H9 (cell line): ENCODE measurements around the gene SH3GL3. TPM values are rescaled to one million over a fixed set of nuclear protein-coding genes. Genes with fewer than 3 reads are reported as not detected.

Experiments used
- DNase-seq: peaks from one replicate; pipeline ENCODE4 v3.0.0-alpha.2; 2017
- H2AFZ ChIP-seq: one replicate; pipeline ENCODE4 v1.6.1; 2013; ENCODE audit warnings: mild to moderate bottlenecking, low read length, control low read depth, moderate library complexity
- H2AK5ac ChIP-seq: 2 replicates; pipeline ENCODE4 v1.6.1; 2013; ENCODE audit warnings: low read length, control low read depth, mixed read lengths; ENCODE audit not compliant: insufficient read length
- H2BK120ac ChIP-seq: one replicate; pipeline ENCODE4 v1.6.1; 2013; ENCODE audit warnings: low read depth, mild to moderate bottlenecking, low read length, control low read depth, inconsistent platforms; ENCODE audit not compliant: poor library complexity, severe bottlenecking
- H2BK12ac ChIP-seq: 2 replicates; pipeline ENCODE4 v1.6.1; 2013; ENCODE audit warnings: low read length, control low read depth, mixed read lengths, low read depth; ENCODE audit not compliant: insufficient read length
- H2BK15ac ChIP-seq: 2 replicates; pipeline ENCODE4 v1.6.1; 2013; ENCODE audit warnings: low read depth, low read length, control low read depth
- H2BK20ac ChIP-seq: one replicate; pipeline ENCODE4 v1.6.1; 2013; ENCODE audit warnings: low read depth, mild to moderate bottlenecking, low read length, control low read depth, inconsistent platforms; ENCODE audit not compliant: poor library complexity, severe bottlenecking
- H2BK5ac ChIP-seq: 2 replicates; pipeline ENCODE4 v1.6.1; 2013; ENCODE audit warnings: low read length, control low read depth, mixed read lengths; ENCODE audit not compliant: insufficient read length
- H3K14ac ChIP-seq: 2 replicates; pipeline ENCODE4 v1.6.1; 2013; ENCODE audit warnings: low read length, control low read depth; ENCODE audit not compliant: insufficient read depth
- H3K18ac ChIP-seq: 2 replicates; pipeline ENCODE4 v1.6.1; 2013; ENCODE audit warnings: low read depth, mild to moderate bottlenecking, mixed read lengths, low read length, control low read depth; ENCODE audit not compliant: insufficient read length
- H3K23ac ChIP-seq: 2 replicates; pipeline ENCODE4 v1.6.1; 2013; ENCODE audit warnings: low read length, control low read depth, mixed read lengths, low read depth; ENCODE audit not compliant: insufficient read length
- H3K23me2 ChIP-seq: 2 replicates; pipeline ENCODE4 v1.6.1; 2013; ENCODE audit warnings: low read depth, mild to moderate bottlenecking, mixed read lengths, low read length, control low read depth; ENCODE audit not compliant: insufficient read length, poor library complexity, severe bottlenecking
- H3K27ac ChIP-seq: 2 replicates; pipeline ENCODE4 v1.5.1; 2013; ENCODE audit warnings: low read length, control low read depth, mixed read lengths, low read depth; ENCODE audit not compliant: insufficient read length
- H3K27me3 ChIP-seq: 2 replicates; pipeline ENCODE4 v1.6.1; 2013; ENCODE audit warnings: low read length, control low read depth, inconsistent platforms; ENCODE audit not compliant: insufficient read depth
- H3K4ac ChIP-seq: 2 replicates; pipeline ENCODE4 v1.6.1; 2013; ENCODE audit warnings: low read depth, mild to moderate bottlenecking, control low read depth, inconsistent platforms, low read length, moderate library complexity
- H3K4me1 ChIP-seq: 2 replicates; pipeline ENCODE4 v1.6.1; 2013; ENCODE audit warnings: low read length, control low read depth, inconsistent platforms; ENCODE audit not compliant: insufficient read depth
- H3K4me2 ChIP-seq: 2 replicates; pipeline ENCODE4 v1.6.1; 2013; ENCODE audit warnings: low read length, control low read depth, mixed read lengths; ENCODE audit not compliant: insufficient read length, insufficient read depth
- H3K56ac ChIP-seq: 2 replicates; pipeline ENCODE4 v1.6.1; 2013; ENCODE audit warnings: low read depth, mild to moderate bottlenecking, mixed read lengths, low read length, control low read depth; ENCODE audit not compliant: insufficient read length
- H3K79me1 ChIP-seq: 2 replicates; pipeline ENCODE4 v1.6.1; 2013; ENCODE audit warnings: low read depth, mild to moderate bottlenecking, moderate library complexity, low read length, control low read depth, inconsistent platforms; ENCODE audit not compliant: insufficient read depth, poor library complexity, severe bottlenecking
- H3K79me2 ChIP-seq: 2 replicates; pipeline ENCODE4 v1.6.1; 2013; ENCODE audit warnings: low read length, control low read depth, inconsistent platforms; ENCODE audit not compliant: insufficient read depth
- H3K9ac ChIP-seq: 2 replicates; pipeline ENCODE4 v1.6.1; 2013; ENCODE audit warnings: low read length, control low read depth, mixed read lengths; ENCODE audit not compliant: insufficient read length; ENCODE audit errors: extremely low read depth
- H3K9me3 ChIP-seq: one replicate; pipeline ENCODE4 v1.6.1; 2013; ENCODE audit warnings: low read depth, low read length, inconsistent platforms; ENCODE audit not compliant: control insufficient read depth
- H3T11ph ChIP-seq: one replicate; pipeline ENCODE4 v1.6.1; 2013; ENCODE audit warnings: mild to moderate bottlenecking, low read length, control low read depth, inconsistent platforms
- H4K20me1 ChIP-seq: one replicate; pipeline ENCODE4 v1.6.1; 2013; ENCODE audit not compliant: control insufficient read depth, insufficient read length, insufficient read depth
- H4K5ac ChIP-seq: 2 replicates; pipeline ENCODE4 v1.6.1; 2013; ENCODE audit warnings: low read depth, mild to moderate bottlenecking, mixed read lengths, low read length, control low read depth; ENCODE audit not compliant: insufficient read length
- H4K8ac ChIP-seq: replicated peaks from 2 replicates; pipeline ENCODE4 v1.6.1; 2013; ENCODE audit warnings: low read length, control low read depth, mixed read lengths, low read depth; ENCODE audit not compliant: insufficient read length
- H4K91ac ChIP-seq: 2 replicates; pipeline ENCODE4 v1.6.1; 2013; ENCODE audit warnings: low read depth, mild to moderate bottlenecking, moderate library complexity, mixed read lengths, low read length, control low read depth; ENCODE audit not compliant: insufficient read length
- H3K27ac Mint-ChIP-seq, 3 experiments: 2 replicates in 2 of 3; 3 replicates in 1 of 3; pipeline ENCODE4 v1.8.0; 2020 to 2021; ENCODE audit warnings: mixed read lengths in 3 of 3, mild to moderate bottlenecking in 1 of 3, moderate library complexity in 1 of 3
- H3K27me3 Mint-ChIP-seq: 2 replicates; pipeline ENCODE4 v1.8.0; 2021; ENCODE audit warnings: low read depth, mild to moderate bottlenecking, moderate library complexity, mixed read lengths
- H3K36me3 Mint-ChIP-seq, 3 experiments: 2 replicates in 2 of 3; 3 replicates in 1 of 3; pipeline ENCODE4 v1.8.0; 2020 to 2021; ENCODE audit warnings: low read depth in 3 of 3, mixed read lengths in 3 of 3; ENCODE audit not compliant: insufficient read depth in 1 of 3
- H3K4me1 Mint-ChIP-seq, 2 experiments: 2 replicates each; pipeline ENCODE4 v1.8.0; 2020; ENCODE audit warnings: mixed read lengths in 2 of 2
- H3K4me3 Mint-ChIP-seq, 2 experiments: 2 replicates in 1 of 2; 3 replicates in 1 of 2; pipeline ENCODE4 v1.8.0; 2020 to 2021; ENCODE audit warnings: mild to moderate bottlenecking in 2 of 2, mixed read lengths in 2 of 2, moderate library complexity in 1 of 2
- H3K9me3 Mint-ChIP-seq, 2 experiments: 2 replicates in 1 of 2; 3 replicates in 1 of 2; pipeline ENCODE4 v1.8.0; 2020; ENCODE audit warnings: mild to moderate bottlenecking in 2 of 2, mixed read lengths in 2 of 2, moderate library complexity in 1 of 2
- whole genome bisulfite sequencing: extraction: QIAGEN DNeasy Blood & Tissue Kit; methylation state at CpG from one replicate; pipeline ENCODE4 v1.1.7; 2013; ENCODE audit warnings: missing lambda C conversion rate, low lambda C conversion rate, mixed read lengths; ENCODE audit not compliant: insufficient read length; ENCODE audit errors: extremely low coverage; 5-methylcytosine and 5-hydroxymethylcytosine counted together
- total RNA-seq: library from RNA; stranded (reverse); gene quantifications from 2 replicates; pipeline ENCODE4 v1.2.1, GENCODE V29; 2021
- TF ChIP-seq, protein P1 (sequence below): fragments of 200-600 bp; sonication (generic); conservative IDR thresholded peaks from 3 replicates; pipeline ENCODE4 v1.8.0; 2021; ENCODE audit warnings: antibody characterized with exemption, mild to moderate bottlenecking

The SH3GL3 gene
- total RNA-seq, 1 experiment from 2014 or later: 11.2 TPM

DNA sequence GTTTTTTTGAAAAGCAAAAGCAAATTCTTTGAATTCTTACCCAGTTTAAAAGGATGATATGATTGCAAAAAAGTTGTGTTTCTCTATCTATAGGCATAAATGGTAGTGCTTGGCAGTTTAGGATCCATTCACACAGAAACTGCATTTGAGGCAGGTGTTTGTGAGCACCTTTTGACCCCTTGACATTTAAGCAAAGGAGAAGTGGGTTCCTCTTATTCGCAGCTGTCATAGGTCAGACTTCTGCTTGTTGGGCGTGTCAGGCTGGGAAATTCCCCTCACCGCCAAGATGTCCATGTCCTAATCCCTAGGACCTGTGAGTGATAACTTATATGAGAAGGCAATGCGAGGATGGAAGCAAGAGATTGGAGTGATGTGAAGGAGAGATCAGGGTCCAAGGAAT is 67.4 kb downstream of the SH3GL3 start:
- H3K27me3 Mint-ChIP-seq: peaks cover 15% of the 10 kb centered on the region
- no peak for DNase-seq
- Histone ChIP-seq H3K4me2 (no peak overlapping the region), H2BK120ac (no peak overlapping the region), H2AFZ (no peak overlapping the region), H3K9ac (no peak overlapping the region), H3K56ac (no peak overlapping the region), H3K79me2 (no peaks in the 10 kb centered on the region; the same call in 1 of the 2 replicates), H4K91ac (no peak overlapping the region), H2BK15ac (no peak overlapping the region), H3K23ac (no peak overlapping the region), H2AK5ac (no peak overlapping the region), H3K4ac (no peak overlapping the region), H2BK20ac (no peak overlapping the region), H3K14ac (no peak overlapping the region), H3K4me1 (no peaks in the 10 kb centered on the region; the same call in 1 of the 2 replicates), H2BK12ac (no peak overlapping the region), H3K79me1 (no peaks in the 10 kb centered on the region), H3K27ac (no peak overlapping the region), H2BK5ac (no peak overlapping the region), H3K9me3 (no peaks in the 10 kb centered on the region), H3K27me3 (no peaks in the 10 kb centered on the region), H3K23me2 (no peaks in the 10 kb centered on the region), H4K8ac (no peak overlapping the region), H3T11ph (no peak overlapping the region), H3K18ac (no peak overlapping the region), H4K20me1 (no peaks in the 10 kb centered on the region), H4K5ac (no peak overlapping the region)
- H3K27ac Mint-ChIP-seq: no peak overlapping the region
- WGBS: no CpG with 5 or more reads among the region's 4 CpGs
- H3K4me1 Mint-ChIP-seq: peaks cover 14 to 23% of the 10 kb centered on the region in 2 experiments
- no peaks in the 10 kb centered on the region for H3K9me3 Mint-ChIP-seq
- no peaks in the 10 kb centered on the region; a peak in 2 of 7 replicates for H3K36me3 Mint-ChIP-seq
- TF ChIP-seq, protein P1, sequence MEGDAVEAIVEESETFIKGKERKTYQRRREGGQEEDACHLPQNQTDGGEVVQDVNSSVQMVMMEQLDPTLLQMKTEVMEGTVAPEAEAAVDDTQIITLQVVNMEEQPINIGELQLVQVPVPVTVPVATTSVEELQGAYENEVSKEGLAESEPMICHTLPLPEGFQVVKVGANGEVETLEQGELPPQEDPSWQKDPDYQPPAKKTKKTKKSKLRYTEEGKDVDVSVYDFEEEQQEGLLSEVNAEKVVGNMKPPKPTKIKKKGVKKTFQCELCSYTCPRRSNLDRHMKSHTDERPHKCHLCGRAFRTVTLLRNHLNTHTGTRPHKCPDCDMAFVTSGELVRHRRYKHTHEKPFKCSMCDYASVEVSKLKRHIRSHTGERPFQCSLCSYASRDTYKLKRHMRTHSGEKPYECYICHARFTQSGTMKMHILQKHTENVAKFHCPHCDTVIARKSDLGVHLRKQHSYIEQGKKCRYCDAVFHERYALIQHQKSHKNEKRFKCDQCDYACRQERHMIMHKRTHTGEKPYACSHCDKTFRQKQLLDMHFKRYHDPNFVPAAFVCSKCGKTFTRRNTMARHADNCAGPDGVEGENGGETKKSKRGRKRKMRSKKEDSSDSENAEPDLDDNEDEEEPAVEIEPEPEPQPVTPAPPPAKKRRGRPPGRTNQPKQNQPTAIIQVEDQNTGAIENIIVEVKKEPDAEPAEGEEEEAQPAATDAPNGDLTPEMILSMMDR: no peak
- no peak overlapping the region for H3K4me3 Mint-ChIP-seq
